Sigmoid colon (tissue), 7 donors: ENCODE results near the gene TSGA10. TPM values are rescaled to one million over a fixed set of nuclear protein-coding genes. Genes with fewer than 3 reads are reported as not detected.

Experiments
- DNase-seq: peaks from one replicate; pipeline ENCODE4 v3.0.0-alpha.2; 2019
- H3K27ac ChIP-seq, 4 donors: fragments of 200-600 bp; sonication (generic); one replicate each; pipeline ENCODE4 v1.5.1; 2016 to 2019; ENCODE audit warnings: mild to moderate bottlenecking in 1 of 4
- H3K27me3 ChIP-seq, 3 donors: fragments of 200-600 bp; sonication (generic); one replicate each; pipeline ENCODE4 v1.5.1; 2019; ENCODE audit warnings: mild to moderate bottlenecking in 1 of 3
- H3K36me3 ChIP-seq, 4 donors: fragments of 200-600 bp; sonication (generic); one replicate each; pipeline ENCODE4 v1.5.1; 2016 to 2019
- H3K4me1 ChIP-seq, 4 donors: fragments of 200-600 bp; sonication (generic); one replicate each; pipeline ENCODE4 v1.5.1; 2017 to 2019
- H3K4me3 ChIP-seq, 4 donors: fragments of 200-600 bp; sonication (generic); one replicate each; pipeline ENCODE4 v1.5.1; 2017 to 2019; ENCODE audit warnings: mild to moderate bottlenecking in 2 of 4, moderate library complexity in 1 of 4
- H3K9me3 ChIP-seq, 4 donors: fragments of 200-600 bp in 3 of 4; sonication (generic) in 3 of 4; one replicate each; pipeline versions ENCODE4 v1.5.1 to v1.6.1; 2013 to 2019
- EP300 ChIP-seq, 4 donors: sonication (generic); formaldehyde crosslinking; IDR thresholded peaks; one replicate each; pipeline ENCODE4 v1.6.1; 2017; ENCODE audit warnings: antibody characterized with exemption in 4 of 4
- POLR2A ChIP-seq, 2 donors: fragments of 450-650 bp; IDR thresholded peaks; one replicate each; pipeline ENCODE4 v1.6.1; 2016; ENCODE audit warnings: antibody characterized with exemption in 2 of 2, mild to moderate bottlenecking in 2 of 2, moderate library complexity in 2 of 2
- POLR2AphosphoS5 ChIP-seq, 4 donors: sonication (generic); formaldehyde crosslinking; IDR thresholded peaks; one replicate each; pipeline ENCODE4 v1.6.1; 2017; ENCODE audit warnings: antibody characterized with exemption in 4 of 4
- WGBS, 2 donors: extraction: QIAGEN DNeasy Blood & Tissue Kit; methylation state at CpG; one replicate each; pipeline ENCODE4 v1.1.7; 2013; 5-methylcytosine and 5-hydroxymethylcytosine counted together
- intact Hi-C: fragments of 100-400 bp; cut with DNase I; formaldehyde crosslinking; loops from one replicate; pipeline ENCODE4 v1.15.1; 2023
- polyA plus RNA-seq, 3 donors: library from polyadenylated mRNA; stranded (reverse); fragments of 200-250 nt; gene quantifications; one replicate each; pipeline ENCODE4 v1.2.3, GENCODE V29; 2013
- total RNA-seq, 4 donors: library from RNA; depleted of rRNA; stranded (reverse); fragments of >200 nt; gene quantifications; one replicate each; pipeline ENCODE4 v1.1.0, GENCODE V29; 2016
- TF ChIP-seq, protein P1 (sequence below), 4 experiments: fragments of 450-650 bp in 3 of 4; fragments of 200-600 bp in 1 of 4; IDR thresholded peaks; one replicate each; pipeline ENCODE4 v1.5.1; 2016 to 2019; ENCODE audit warnings: antibody characterized with exemption in 4 of 4, mild to moderate bottlenecking in 3 of 4, moderate library complexity in 2 of 4
- donor health status: healthy with polysubstance abuse.
- donor health status: Bipolar disorder and iron deficiency.
- donor health status: healthy.

Gene TSGA10
- total and polyA plus RNA-seq, 7 donors: 1.4 to 8.4 (median 2.5) TPM

DNA sequence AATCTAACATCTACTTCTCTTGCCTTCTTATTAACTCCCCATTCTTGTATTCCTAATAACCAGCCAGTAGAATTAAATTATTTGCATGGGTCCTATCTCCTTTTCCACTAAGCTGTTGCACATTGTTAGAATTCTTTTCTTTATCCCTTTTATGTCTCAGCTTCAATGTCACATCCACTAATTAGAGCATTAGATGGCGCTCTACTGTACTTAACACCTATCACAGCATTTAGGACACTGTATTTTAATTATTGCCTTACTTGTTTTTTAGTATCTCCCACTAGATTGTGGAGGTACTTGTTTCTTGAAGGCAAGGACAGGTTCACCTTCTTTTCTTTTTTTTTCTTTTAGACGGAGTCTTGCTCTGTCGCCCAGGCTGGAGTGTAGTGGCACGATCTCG lies 3.9 kb upstream of the TSGA10 start:
- H3K9me3 ChIP-seq: no peaks in the 10 kb centered on the region
- no peak for DNase-seq
- intact Hi-C loops: loop anchor here (10.0 kb wide), 1 partner anchor 336 kb away; the partner anchor contains the start of gene REV1
- no peak overlapping the region for H3K4me3 ChIP-seq
- peaks cover 0 to 40% (median 8%) of the 10 kb centered on the region in 4 donors for H3K36me3 ChIP-seq
- peaks cover 0 to 19% (median 16%) of the 10 kb centered on the region in 4 donors for H3K4me1 ChIP-seq
- WGBS, 2 donors: 91% methylated on average over 5 of the region's 5 CpGs
- H3K27ac ChIP-seq: no peak overlapping the region
- H3K27me3 ChIP-seq: no peaks in the 10 kb centered on the region
- TF ChIP-seq EP300 (IDR thresholded peaks at IDR 0.05) (no peak), POLR2A (IDR thresholded peaks at IDR 0.05) (no peak), POLR2AphosphoS5 (IDR thresholded peaks at IDR 0.05) (no peak)
- TF ChIP-seq, protein P1, sequence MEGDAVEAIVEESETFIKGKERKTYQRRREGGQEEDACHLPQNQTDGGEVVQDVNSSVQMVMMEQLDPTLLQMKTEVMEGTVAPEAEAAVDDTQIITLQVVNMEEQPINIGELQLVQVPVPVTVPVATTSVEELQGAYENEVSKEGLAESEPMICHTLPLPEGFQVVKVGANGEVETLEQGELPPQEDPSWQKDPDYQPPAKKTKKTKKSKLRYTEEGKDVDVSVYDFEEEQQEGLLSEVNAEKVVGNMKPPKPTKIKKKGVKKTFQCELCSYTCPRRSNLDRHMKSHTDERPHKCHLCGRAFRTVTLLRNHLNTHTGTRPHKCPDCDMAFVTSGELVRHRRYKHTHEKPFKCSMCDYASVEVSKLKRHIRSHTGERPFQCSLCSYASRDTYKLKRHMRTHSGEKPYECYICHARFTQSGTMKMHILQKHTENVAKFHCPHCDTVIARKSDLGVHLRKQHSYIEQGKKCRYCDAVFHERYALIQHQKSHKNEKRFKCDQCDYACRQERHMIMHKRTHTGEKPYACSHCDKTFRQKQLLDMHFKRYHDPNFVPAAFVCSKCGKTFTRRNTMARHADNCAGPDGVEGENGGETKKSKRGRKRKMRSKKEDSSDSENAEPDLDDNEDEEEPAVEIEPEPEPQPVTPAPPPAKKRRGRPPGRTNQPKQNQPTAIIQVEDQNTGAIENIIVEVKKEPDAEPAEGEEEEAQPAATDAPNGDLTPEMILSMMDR (IDR thresholded peaks at IDR 0.05): no peak

DNA sequence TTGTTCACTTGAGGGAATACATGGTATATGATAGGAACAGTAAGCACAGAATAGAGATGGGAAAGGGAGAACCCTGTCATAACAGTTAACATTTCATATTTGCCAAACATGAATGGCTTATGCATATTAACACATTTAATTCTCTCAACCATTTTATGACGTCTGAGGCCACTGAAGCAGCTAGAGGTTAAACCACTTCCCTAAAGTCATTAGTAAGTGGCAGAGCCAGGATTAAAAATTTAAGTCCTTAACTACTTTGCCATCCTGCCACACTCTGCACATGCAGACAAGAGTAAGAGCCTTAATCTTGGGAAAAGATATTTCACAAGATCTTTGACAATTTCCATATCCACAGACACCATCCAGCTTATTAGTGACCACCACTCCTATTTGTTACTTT lies 2.1 kb upstream of the TSGA10 start:
- intact Hi-C loops: loop anchor here (10.0 kb wide), 1 partner anchor 338 kb away; the partner anchor contains the start of gene REV1
- Histone ChIP-seq H3K27me3 (no peaks in the 10 kb centered on the region), H3K4me1 (peaks cover 0 to 19% (median 18%) of the 10 kb centered on the region in 4 donors), H3K36me3 (peaks cover 0 to 28% (median 6%) of the 10 kb centered on the region in 4 donors), H3K9me3 (no peaks in the 10 kb centered on the region), H3K27ac (no peak overlapping the region), H3K4me3 (no peak overlapping the region)
- TF ChIP-seq, protein P1 (IDR thresholded peaks at IDR 0.05): no peak
- TF ChIP-seq EP300 (IDR thresholded peaks at IDR 0.05) (no peak), POLR2A (IDR thresholded peaks at IDR 0.05) (no peak), POLR2AphosphoS5 (IDR thresholded peaks at IDR 0.05) (no peak)
- 64 to 81% methylated on average over 1 of the region's 1 CpG for WGBS, 2 donors
- DNase-seq: no peak

DNA sequence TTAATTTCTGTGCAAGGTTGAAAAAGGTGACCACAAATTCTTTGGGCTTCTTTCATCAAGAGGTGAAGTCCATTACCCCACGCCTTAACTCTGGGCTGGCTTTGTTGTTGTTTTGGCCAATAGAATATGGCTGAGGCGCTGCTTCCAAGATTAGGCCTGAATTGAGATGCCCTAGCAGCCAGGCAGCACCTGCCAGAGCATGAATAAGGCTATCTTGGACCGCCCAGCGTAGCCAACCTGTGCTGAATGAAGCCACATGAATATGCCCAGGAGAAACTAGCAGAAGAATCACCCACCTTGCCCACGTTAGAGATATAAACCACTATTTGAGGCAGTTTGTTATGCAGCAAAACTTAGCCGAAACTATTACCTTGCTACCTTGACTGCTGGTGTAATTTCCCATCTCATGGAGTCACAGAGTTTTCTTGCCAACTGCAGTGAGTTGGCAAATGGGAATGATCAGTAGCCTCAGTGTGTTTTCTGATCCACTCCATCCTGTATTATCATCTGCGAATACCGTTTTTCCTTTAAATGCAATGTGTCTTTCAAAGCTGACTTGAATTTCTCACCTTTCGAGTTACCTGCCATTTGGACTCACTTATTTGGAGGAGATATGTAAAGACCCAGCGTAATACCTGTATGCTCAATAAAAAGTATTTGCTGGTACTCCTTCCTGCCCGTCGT lies 679 bp downstream of the TSGA10 start:
- intact Hi-C loops: loop anchor here (1.0 to 10.0 kb wide), 4 partner anchors 13 to 341 kb away; partner anchors contain the start of genes C2orf15, EIF5B, MITD1 and MRPL30
- 34 to 48% methylated on average over 12 of the region's 12 CpGs for WGBS, 2 donors
- Histone ChIP-seq H3K27me3 (no peaks in the 10 kb centered on the region), H3K9me3 (no peaks in the 10 kb centered on the region), H3K4me3 (peak overlapping the region; percentile 61 to 85 (median 66)), H3K36me3 (peaks cover 0 to 15% (median 5%) of the 10 kb centered on the region in 4 donors), H3K4me1 (peaks cover 0 to 19% (median 18%) of the 10 kb centered on the region in 4 donors), H3K27ac (peak overlapping the region; percentile 83 to 91 (median 84))
- TF ChIP-seq POLR2A (IDR thresholded peaks at IDR 0.05): no peak
- no peak for TF ChIP-seq EP300 (IDR thresholded peaks at IDR 0.05)
- no peak for TF ChIP-seq POLR2AphosphoS5 (IDR thresholded peaks at IDR 0.05)
- TF ChIP-seq, protein P1 (IDR thresholded peaks at IDR 0.05): no peak
- no peak for DNase-seq

DNA sequence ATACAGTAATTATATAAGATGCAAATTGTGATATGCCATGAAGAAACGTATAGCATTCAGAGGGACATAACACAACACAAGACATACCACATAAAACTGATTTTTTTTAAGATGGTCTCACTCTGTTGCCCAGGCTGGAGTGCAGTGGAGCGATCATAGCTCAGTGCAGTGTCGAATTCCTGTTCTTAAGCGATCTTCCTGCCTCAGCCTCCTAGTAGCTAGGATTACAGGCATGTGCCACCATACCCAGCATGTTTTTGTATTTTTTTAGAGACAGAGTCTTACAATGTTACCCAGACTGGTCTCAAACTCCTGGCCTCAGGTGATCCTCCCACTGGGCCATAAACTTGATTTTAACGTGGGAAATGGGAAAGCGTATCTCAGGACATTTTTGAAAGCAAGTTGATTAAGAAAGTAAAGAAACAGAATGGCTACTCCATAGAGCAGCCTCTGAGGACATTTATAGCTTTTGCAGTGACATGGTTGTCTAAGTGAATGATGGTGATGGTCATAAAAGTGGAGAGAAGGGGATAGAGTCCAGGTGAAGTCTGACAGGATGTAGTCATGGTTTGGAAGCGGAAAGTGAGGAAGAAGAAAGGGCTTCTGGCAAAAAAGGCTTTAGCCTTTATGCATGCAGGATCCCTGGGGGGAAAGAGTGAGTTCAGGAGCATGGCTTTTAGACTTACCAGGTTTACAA lies 2.4 kb downstream of the TSGA10 start:
- intact Hi-C loops: loop anchor here (10.0 kb wide), 1 partner anchor 342 kb away; the partner anchor contains the start of gene REV1

More for the DNA sequence above, 2.4 kb downstream of the TSGA10 start:
- Histone ChIP-seq H3K36me3 (peaks cover 0 to 5% (median under 1%) of the 10 kb centered on the region in 4 donors), H3K4me1 (peaks cover 0 to 19% (median 18%) of the 10 kb centered on the region in 4 donors), H3K27ac (no peak overlapping the region), H3K4me3 (no peak overlapping the region), H3K9me3 (no peaks in the 10 kb centered on the region), H3K27me3 (no peaks in the 10 kb centered on the region)
- 77 to 79% methylated on average over 7 of the region's 7 CpGs for WGBS, 2 donors
- DNase-seq: no peak
- no peak for TF ChIP-seq POLR2A (IDR thresholded peaks at IDR 0.05)
- no peak for TF ChIP-seq POLR2AphosphoS5 (IDR thresholded peaks at IDR 0.05)
- no peak for TF ChIP-seq EP300 (IDR thresholded peaks at IDR 0.05)
- TF ChIP-seq, protein P1 (IDR thresholded peaks at IDR 0.05): no peak
